Brain microvascular endothelial cell (primary cell): ENCODE measurements around the gene WDR7.

Experiments used
- DNase-seq: peaks from one replicate; pipeline ENCODE4 v3.0.0-alpha.2; 2020
- H3K27ac ChIP-seq: fragments of 250-450 bp; sonication (Bioruptor Pico); 2 replicates; pipeline ENCODE4 v1.5.1; 2020; ENCODE audit warnings: mild to moderate bottlenecking, moderate library complexity
- H3K27me3 ChIP-seq: fragments of 250-450 bp; sonication (Bioruptor Pico); replicated peaks from 2 replicates; pipeline ENCODE4 v1.5.1; 2020; ENCODE audit warnings: mild to moderate bottlenecking
- H3K36me3 ChIP-seq: fragments of 250-450 bp; sonication (Bioruptor Pico); replicated peaks from 2 replicates; pipeline ENCODE4 v1.5.1; 2020; ENCODE audit warnings: mild to moderate bottlenecking
- H3K4me3 ChIP-seq: 2 replicates; pipeline ENCODE4 v1.5.1; 2011; ENCODE audit warnings: low read depth, mild to moderate bottlenecking, control low read depth, low read length, moderate library complexity
- CTCF ChIP-seq: IDR thresholded peaks from 2 replicates; pipeline ENCODE4 v1.5.1; 2011; ENCODE audit warnings: low read depth, mild to moderate bottlenecking, moderate library complexity, low read length, control low read depth, inconsistent platforms; ENCODE audit errors: missing control alignments
- in situ Hi-C: cut with HindIII; loops from 2 replicates; pipeline ENCODE4 v1.10.0; 2017; ENCODE audit warnings: low sequenced_read_pairs, low pct_ligation_motif_present

Gene WDR7

DNA sequence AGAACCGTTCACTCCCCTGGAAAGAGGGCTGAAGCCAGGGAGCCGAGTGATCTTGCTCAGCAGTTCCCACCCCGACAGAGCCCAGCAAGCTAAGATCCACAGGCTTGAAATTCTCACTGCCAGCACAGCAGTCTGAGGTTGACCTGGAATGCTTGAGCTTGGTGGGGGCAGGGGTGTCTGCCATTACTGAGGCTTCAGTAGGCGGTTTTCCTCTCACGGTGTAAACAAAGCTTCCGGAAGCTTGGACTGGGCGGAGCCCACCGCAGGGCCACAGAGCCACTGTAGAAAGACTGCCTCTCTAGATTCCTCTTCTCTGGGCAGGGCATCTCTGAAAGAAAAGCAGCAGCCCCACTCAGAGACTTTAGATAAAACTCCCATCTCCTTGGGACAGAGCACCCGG is 180.8 kb downstream of the WDR7 start:
- TF ChIP-seq CTCF, result no peak
- H3K36me3 ChIP-seq, result no peaks in the 10 kb centered on the region
- in situ Hi-C loops, result no loop called here
- H3K27me3 ChIP-seq, result no peaks in the 10 kb centered on the region
- DNase-seq, result peak; percentile 76
- no peak overlapping the region for H3K4me3 ChIP-seq
- no peak overlapping the region for H3K27ac ChIP-seq

DNA sequence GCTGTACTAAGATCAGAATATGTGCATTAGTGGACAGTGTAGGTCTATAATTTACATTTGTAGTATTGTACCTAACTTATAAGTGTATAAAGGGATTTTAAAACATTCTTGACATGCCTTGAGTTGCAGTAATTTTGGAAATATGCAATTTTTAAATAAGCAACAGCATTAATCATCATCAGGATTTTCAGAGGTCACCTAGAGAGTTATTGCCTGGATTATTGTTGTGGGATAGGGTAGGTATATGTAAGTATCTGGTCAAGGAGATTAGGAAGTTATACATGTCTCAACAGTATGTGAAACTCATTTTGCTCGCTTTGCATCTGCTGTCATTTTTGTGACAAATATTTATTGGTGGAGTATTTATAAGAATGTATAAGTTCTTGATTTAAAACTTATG is 184.2 kb downstream of the WDR7 start:
- in situ Hi-C loops, result no loop called here
- no peak for DNase-seq

GRCh38 chr18:56836173-56836572 is 185.0 kb downstream of the WDR7 start:
- Histone ChIP-seq H3K4me3 (no peak overlapping the region), H3K36me3 (no peaks in the 10 kb centered on the region), H3K27me3 (no peaks in the 10 kb centered on the region), H3K27ac (no peak overlapping the region)
- TF ChIP-seq CTCF, result no peak
- in situ Hi-C loops, result no loop called here
- DNase-seq, result no peak

More for the DNA sequence above, 184.2 kb downstream of the WDR7 start:
- no peak for TF ChIP-seq CTCF
- Histone ChIP-seq H3K27me3 (no peaks in the 10 kb centered on the region), H3K4me3 (no peak overlapping the region), H3K27ac (no peak overlapping the region), H3K36me3 (no peaks in the 10 kb centered on the region)

DNA sequence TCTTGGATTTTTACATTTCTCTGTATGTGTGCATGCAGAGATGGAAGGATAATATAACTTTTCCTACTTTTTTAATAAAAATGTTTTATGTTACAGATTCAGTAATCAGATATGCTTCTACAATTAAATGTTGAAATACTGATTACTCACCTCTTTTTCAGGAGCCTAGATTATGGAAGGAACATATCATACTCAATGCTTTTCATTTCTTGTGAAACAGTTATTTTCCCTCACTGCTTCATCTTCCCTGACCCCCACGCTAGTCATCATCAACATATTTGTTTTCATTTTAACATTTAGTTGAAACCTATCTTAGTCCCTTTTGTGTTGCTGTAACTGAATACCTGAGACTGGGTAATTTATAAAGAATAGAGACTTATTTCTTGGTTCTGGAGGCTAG is 190.7 kb downstream of the WDR7 start:
- DNase-seq, result no peak
- H3K27ac ChIP-seq, result no peak overlapping the region
- TF ChIP-seq CTCF, result no peak
- no peaks in the 10 kb centered on the region for H3K36me3 ChIP-seq
- H3K4me3 ChIP-seq, result no peak overlapping the region
- in situ Hi-C loops, result no loop called here
- H3K27me3 ChIP-seq, result no peaks in the 10 kb centered on the region

DNA sequence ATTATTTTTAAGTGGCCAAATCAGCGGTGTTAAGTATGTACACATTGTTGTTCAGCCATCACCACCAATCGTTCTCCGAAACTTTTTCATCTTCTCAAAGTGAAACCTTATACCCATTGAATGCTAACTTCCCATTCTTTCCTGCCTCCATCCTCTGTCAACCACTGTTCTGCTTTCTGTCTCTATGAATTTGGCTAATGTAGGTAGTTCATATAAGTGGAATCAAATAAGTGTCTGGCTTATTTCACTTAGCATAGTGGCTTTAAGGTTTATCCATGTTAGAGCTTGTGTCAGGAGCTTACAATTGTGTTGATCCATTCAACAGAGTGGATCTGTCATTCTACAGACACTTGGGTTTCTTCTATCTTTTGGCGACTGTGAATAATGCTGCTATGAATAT is 192.1 kb downstream of the WDR7 start:
- Histone ChIP-seq H3K27ac (no peak overlapping the region), H3K27me3 (no peaks in the 10 kb centered on the region), H3K4me3 (no peak overlapping the region), H3K36me3 (no peaks in the 10 kb centered on the region)
- in situ Hi-C loops, result no loop called here
- no peak for TF ChIP-seq CTCF
- no peak for DNase-seq

- H3K27ac ChIP-seq, result no peak overlapping the region
- no peak for DNase-seq
- H3K36me3 ChIP-seq, result no peaks in the 10 kb centered on the region
- H3K27me3 ChIP-seq, result no peaks in the 10 kb centered on the region
- H3K4me3 ChIP-seq, result no peak overlapping the region
- in situ Hi-C loops, result no loop called here
- TF ChIP-seq CTCF, result no peak
Measured at GRCh38 chr18:56844556-56844955, 193.4 kb downstream of the WDR7 start.
